ENCODE results near the gene TEP1.

The TEP1 gene

DNA sequence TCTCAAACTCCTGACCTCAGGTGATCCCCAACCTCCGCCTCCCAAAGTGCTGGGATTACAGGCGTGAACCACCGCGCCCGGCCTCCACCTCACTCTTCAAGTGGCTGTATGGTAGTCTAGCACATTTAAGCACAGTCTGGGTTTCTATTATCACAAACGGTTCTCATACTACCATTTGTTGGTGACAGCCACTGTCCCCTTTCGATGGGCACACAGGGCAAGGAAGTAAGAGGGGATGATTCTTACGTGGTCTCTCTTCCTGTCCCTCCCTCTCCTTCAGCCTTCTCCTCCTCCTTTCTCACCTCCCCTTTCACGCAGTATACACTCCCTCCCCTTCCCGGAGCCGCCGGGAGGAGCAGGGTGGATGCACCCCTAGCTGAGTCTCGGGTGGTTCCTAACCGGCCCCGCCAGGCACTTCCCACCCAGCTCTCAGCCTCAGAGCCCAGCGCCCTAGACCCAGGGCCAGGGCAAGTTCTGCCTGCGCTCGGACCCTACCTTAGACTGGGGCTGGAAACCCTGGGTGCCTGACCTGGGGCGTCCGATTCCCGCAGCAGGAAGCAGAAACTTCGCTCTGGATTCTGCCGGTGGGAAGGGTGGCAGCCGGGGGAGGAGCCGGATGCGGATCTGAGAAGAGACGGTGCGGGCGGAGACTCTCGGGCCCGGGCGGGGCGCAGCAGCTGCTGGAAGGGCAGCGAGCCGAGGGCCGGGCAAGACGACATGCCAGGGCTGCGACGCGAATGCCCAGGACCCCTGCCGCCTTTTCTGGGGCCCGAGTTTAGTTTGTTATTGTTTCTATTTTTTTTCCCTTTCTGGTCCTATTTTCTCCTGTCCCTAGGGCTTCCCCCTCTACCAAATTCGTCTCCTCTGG, at the start of gene TEP1:
TSS of gene TEP1 (minus strand) at position 626 of the 868 bp plus-strand sequence. CDS start 5,062 bp downstream, outside the sequence.
- H3K4me3 ChIP-seq (ENCODE audit: low read length), result peak within 1 kb of the TSS; percentile 92
- TF ChIP-seq, protein P1, sequence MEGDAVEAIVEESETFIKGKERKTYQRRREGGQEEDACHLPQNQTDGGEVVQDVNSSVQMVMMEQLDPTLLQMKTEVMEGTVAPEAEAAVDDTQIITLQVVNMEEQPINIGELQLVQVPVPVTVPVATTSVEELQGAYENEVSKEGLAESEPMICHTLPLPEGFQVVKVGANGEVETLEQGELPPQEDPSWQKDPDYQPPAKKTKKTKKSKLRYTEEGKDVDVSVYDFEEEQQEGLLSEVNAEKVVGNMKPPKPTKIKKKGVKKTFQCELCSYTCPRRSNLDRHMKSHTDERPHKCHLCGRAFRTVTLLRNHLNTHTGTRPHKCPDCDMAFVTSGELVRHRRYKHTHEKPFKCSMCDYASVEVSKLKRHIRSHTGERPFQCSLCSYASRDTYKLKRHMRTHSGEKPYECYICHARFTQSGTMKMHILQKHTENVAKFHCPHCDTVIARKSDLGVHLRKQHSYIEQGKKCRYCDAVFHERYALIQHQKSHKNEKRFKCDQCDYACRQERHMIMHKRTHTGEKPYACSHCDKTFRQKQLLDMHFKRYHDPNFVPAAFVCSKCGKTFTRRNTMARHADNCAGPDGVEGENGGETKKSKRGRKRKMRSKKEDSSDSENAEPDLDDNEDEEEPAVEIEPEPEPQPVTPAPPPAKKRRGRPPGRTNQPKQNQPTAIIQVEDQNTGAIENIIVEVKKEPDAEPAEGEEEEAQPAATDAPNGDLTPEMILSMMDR (conservative IDR thresholded peaks at IDR 0.05; ENCODE audit: low read depth, low read length), result no peak
- peak; percentile 30 for DNase-seq (ENCODE audit: low read depth)

DNA sequence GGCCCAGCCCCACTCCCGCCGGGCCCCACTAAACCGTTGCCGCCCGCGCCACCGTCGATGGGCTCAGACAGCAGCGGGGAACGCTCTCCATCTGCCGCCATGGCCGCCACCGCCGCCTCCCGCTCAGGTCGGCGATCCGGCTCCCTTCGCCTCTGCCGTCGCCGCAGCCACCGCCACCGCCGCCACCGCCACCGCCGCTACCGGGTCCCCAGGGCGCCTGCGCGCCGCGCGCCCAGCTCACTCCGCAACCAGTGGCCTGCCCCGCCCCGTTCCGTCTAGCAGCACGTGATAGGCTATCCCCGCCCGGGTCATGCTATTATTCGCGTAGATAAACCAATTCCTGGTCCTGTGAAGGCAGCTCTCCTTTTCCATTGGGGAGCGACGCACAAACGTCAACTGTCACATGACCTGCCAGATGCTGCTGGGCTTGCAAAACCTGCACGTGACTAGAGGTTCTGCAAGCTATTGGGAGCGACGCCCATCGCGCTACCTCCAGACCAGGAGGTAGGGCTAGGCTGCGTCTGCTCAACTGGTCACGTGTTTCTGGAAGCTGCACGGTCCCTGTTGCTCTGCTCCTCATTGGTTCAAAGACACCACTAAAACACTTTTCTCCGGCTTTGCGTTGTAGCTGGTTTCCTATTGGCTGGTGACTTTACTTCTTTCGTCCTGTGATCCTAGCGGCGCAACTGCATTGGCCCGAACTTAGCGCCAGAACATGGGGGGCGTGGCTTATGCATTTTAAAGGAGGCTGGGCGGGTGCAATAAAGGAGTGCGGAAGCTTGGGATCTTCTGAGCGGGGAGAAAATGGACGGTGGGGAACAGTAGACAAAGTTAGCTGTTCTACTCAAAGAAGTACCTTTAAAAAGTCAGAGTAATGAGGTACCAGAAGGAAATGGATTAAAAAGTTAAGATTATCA, 48.2 kb upstream of the TEP1 start, which contains the start of gene PIP4P1:
TSS of gene PIP4P1 (minus strand) at position 210 of the 917 bp plus-strand sequence. CDS start at position 101, 109 bp downstream.
- DNase-seq (ENCODE audit: low read depth), result peak; percentile 100
- TF ChIP-seq, protein P1 (conservative IDR thresholded peaks at IDR 0.05; ENCODE audit: low read depth, low read length), result no peak
- peak within 1 kb of the TSS; percentile 86 for H3K4me3 ChIP-seq (ENCODE audit: low read length)

DNA sequence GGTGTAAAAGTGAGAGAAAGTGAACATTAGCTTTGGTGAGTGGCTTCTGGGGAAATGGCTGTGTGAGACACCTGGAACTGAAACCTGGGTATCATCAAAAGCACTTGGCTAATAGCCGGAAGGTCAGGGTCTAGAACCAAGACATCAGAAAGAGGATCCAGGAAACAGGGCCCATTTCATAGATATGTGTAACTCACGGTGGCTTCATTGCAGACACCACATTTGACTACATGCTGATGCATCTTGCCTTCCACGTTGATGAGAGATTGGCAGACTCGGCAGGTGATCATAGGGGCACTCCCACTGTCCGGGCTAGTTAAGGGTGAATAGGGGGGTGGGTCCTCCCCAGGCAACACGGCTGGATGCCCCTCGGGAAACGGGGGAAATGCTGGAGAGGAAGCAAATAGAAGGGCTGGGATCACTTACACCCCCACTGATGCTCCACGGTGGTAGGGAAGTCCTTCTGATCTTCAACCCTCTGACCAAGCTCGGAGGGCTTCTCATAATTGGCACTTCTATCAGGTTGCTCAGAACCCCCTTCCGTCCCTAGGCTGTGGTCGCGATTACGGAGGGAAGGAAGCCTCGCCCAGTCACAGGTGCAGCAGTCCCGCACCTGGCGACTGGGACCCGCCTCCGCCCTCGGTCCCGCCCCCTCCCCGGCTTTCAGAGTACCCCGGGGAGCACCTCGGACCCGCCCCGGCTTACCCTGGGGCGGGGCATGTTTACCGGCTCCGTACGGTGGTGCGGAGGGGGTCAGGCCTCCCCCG, 47.3 kb upstream of the TEP1 start:
- peak overlapping the region; percentile 86 for H3K4me3 ChIP-seq (ENCODE audit: low read length)
- TF ChIP-seq, protein P1 (conservative IDR thresholded peaks at IDR 0.05; ENCODE audit: low read depth, low read length), result no peak
- no peak for DNase-seq (ENCODE audit: low read depth)

DNA sequence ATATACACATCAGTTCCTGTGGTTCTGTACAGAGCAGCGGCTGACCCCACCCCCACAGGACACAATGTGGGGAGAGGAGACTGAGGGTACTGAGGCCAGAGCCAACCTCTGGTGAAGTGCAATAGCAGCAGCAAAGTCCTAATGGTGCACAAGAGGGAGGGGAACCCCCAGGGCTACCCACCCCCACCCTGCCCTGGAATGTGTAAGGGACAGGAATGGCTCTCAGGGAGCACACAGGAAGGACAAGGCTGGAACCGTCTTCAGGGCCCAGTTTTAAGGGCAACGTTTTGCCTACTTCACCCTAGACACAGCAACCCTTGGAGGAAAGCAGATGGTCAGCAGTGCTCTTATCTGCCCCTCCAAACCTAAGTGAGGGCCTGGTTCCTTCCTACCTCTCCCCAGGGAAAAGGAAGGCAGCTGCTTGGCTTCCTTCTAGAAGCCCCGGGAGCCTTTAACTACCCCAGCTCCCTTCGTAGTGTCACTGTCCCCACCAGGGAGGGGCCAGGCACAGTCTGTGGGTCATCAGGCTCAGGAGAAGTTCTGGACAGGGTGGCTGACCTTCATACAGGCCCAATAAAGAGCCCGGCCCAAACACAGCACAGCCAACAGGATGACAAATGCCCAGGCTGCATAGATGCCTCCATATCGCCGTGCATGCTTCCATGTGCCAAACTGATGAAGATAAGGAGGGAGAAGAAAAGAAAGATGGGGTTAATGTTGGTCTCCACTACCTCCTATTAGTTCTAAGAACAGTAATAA, 44.9 kb upstream of the TEP1 start:
- TF ChIP-seq, protein P1 (conservative IDR thresholded peaks at IDR 0.05; ENCODE audit: low read depth, low read length), result no peak
- DNase-seq (ENCODE audit: low read depth), result no peak
- no peak overlapping the region for H3K4me3 ChIP-seq (ENCODE audit: low read length)

DNA sequence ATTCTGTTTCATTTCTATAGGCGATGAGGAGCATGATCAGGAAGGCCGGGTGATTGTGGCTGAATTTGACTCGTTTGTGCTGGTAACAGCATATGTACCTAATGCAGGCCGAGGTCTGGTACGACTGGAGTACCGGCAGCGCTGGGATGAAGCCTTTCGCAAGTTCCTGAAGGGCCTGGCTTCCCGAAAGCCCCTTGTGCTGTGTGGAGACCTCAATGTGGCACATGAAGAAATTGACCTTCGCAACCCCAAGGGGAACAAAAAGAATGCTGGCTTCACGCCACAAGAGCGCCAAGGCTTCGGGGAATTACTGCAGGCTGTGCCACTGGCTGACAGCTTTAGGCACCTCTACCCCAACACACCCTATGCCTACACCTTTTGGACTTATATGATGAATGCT, 43.7 kb upstream of the TEP1 start:
- TF ChIP-seq, protein P1 (conservative IDR thresholded peaks at IDR 0.05; ENCODE audit: low read depth, low read length), result no peak
- peak overlapping the region; percentile 92 for H3K4me3 ChIP-seq (ENCODE audit: low read length)
- DNase-seq (ENCODE audit: low read depth), result no peak
